Stimulated activated CD4-positive, alpha-beta T cell treated with anti-CD3 and anti-CD28 coated beads, Interleukin-2, amount 100 ng/mL, for 48 hours (primary cell): Measurements from ENCODE around the gene COMMD1.
A peak's percentile ranks its signal among the peaks of the same experiment; 100 is the strongest.
"Not testable (repeated sequence)": the region's sequence is repeated elsewhere in the genome, so short reads cannot be mapped to it uniquely, and the experiment has no call there.

Source experiments
- DNase-seq, 2 donors: peaks; one replicate each; pipeline ENCODE4 v3.0.0-alpha.2; 2020

COMMD1 gene

DNA sequence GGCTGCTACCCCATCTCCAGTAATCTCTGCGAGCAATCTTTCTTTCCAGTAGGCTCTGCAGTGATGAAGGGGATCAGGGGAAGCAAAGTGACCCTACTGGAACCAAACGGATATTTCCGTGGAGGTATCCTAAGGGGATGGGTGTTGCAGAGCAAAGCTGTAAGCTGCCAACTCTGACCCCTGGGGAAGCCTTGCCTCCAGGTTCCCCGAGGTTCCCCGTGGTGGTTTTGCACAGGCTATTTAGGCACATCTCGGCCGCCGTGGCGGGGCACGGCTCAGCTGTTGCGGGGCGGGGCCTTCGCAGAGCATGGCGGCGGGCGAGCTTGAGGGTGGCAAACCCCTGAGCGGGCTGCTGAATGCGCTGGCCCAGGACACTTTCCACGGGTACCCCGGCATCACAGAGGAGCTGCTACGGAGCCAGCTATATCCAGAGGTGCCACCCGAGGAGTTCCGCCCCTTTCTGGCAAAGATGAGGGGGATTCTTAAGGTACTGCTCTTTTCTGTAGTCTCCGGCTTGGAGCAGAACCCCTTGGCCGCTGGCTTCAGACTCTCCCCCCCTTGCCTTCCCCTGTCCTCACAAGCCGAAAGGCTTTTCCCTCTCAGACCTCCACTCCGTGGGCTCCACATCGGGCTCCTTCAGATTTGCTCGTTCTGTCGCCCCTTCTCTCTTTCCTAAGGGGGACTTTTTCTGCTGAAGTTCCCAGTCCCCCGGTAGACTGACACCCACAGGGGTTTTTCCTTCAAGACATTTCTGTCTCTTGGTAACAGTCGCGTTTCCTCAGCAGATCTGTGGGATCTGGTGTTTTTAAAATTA lies at the start of gene COMMD1:
Gene COMMD1, plus strand, starts transcription at position 303 of the 814 bp plus-strand sequence. Its CDS starts 5 bp downstream, at position 308.
- peak; percentile 78 to 83 for DNase-seq

DNA sequence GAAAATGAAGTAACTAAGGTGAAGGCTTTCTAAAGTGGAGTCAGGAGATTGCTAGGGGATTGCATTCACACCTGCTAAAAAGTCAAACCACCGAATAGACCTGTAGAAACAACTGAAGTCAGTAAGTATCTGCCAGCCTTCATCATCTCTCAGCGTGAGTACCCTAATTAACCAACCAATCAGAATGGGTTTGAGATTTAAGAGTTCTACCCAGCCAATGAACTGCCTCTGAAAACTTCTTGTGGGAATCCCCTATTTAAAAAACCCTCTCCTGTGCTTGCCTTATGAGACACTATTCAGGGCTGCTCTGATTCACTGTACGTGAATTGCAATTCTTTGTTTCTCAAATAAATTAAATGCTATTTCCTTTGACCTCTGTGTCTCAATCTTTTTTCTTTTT lies 48.2 kb upstream of the COMMD1 start:
- DNase-seq = no peak

- no peak for DNase-seq
These were observed 43.4 kb upstream of the COMMD1 start for GRCh38 chr2:61862085-61862484.

- not testable (repeated sequence) for DNase-seq
These were observed 38.9 kb upstream of the COMMD1 start for GRCh38 chr2:61866482-61867089.

- DNase-seq = no peak
These were observed 29.1 kb upstream of the COMMD1 start for GRCh38 chr2:61876400-61876799.

GRCh38 chr2:61877571-61878245 lies 27.8 kb upstream of the COMMD1 start:
- DNase-seq = no peak

DNA sequence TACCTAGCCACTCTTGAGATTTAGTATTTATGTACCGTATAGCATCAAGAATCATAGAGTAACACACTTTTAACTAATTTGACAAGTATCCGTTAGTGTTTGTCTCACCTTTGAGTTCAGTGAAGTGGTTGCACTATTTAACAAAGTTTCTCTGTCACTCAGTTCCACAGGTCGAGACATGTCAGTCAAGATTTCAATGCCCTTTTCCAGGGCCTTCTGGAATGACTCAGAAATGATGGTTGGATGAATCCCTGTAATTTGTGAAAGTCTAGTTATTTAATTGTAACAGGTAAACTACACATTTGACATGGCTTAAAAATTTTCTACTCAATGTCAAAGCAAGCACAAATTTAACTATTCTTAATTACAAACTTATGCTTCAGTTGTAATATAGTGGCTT lies 26.7 kb upstream of the COMMD1 start:
- DNase-seq = no peak

DNA sequence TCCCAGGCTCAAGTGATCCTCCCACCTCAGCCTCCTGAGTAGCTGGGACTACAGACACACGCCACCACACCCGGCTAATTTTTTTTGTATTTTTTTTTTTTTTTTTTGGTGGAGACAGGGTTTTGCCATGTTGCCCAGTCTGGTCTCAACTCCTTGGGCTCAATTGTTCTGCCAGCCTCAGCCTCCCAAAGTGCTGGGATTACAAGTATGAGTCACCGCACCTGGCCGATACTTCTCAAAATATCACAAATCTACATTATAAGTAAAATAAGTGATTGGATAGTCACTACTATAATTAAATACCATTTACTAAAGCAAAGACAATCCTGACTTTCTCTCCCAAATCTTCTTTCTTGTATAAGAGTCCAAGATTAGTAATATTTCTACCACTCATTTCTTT lies 26.1 kb upstream of the COMMD1 start:
- not testable (repeated sequence) for DNase-seq

DNA sequence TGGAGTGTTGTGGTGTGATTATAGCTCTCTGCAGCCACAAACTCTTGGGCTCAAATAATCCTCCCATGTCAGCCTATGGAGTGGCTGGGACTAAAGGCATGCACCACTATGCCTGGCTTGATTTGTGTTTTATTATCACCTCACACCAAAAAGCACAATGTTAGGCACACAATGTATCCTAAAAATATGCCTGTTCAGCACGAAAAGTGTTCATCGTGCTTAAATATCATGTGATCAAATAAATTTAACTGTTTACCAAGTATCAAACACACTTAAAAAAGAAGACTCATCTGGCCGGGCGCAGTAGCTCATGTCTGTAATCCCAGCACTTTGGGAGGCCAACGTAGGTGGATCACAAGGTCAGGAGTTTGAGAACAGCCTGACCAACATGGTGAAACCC lies 22.6 kb upstream of the COMMD1 start:
- no peak for DNase-seq

DNA sequence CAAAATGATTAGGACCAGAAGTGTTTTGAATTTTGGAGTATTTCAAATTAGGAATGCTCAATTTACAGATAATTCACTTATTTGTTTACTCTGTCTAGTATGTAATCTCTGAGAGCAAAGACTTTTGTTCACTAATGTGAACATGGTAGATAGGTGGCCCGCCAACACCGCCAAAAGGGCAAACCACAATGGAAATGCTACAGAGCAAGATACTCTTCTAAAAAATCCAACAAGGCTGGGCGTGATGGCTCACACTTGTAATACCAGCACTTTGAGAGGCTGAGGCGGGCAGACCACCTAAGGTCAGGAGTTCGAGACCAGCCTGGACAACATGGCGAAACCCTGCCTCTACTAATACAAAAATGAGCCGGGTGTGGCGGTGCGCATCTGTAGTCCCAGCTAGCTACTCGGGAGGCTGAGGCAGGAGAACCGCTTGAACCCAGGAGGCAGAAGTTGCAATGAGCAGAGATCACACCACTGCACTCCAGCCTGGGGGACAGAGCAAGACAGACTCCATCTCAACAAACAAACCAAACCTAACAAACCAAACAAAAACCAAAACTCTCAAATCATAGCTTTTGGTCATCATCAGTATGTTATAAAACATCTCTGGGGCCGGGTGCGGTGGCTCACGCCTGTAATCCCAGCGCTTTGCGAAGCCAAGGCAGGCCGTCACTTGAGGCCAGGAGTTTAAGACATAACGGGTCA lies 19.4 kb upstream of the COMMD1 start:
- DNase-seq = no peak

DNA sequence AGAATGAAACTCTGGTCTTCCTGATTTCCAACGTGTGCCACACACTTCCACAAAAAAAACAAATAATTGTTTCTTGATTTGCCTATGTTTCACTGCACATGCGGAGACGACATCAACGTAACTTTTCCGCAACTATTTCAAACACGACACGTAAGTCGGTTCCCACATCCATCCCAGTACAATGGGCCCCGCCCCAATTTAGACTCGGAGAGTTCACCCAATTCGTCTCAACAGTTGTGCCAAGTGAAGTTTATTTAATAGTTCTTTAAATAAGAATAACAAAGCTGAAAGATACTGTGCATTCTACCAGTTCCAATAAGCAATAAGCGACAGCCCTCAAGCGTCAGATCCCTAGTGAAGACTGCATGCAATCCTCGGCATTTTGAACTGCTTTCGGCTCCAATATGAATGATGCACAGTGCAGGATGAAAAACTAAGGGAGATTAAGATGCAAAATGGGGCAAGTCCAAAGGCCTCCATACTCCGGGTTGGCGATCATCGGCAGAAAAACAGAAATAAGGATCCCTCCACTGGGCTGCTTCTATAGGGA lies 17.7 kb upstream of the COMMD1 start:
- DNase-seq = peak in 1 of 2 donors; percentile 12

- DNase-seq = peak; percentile 90 to 92
These were observed 17.0 kb upstream of the COMMD1 start, which contains the start of gene CCT4 for GRCh38 chr2:61888267-61889055. CCT4 (minus strand) TSS chr2:61888656; CDS start chr2:61888507, 149 bp downstream.

GRCh38 chr2:61898810-61899209 lies 6.7 kb upstream of the COMMD1 start:
- DNase-seq = no peak

- no peak for DNase-seq
These were observed 5.2 kb upstream of the COMMD1 start for GRCh38 chr2:61900281-61900680.

DNA sequence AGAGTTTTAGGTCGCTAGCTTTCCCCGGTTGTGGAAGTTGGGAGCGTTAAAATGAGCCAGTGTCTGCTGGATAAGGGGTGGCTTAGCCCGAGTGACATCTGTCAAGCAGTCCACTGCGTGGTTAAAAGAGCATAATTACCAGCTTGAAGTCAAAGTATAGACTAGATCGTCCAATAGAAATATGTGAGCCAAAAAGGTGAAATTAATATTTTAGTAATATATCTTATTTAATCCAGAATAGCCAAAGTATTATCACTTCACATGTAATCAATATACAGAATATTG lies 654 bp downstream of the COMMD1 start:
- DNase-seq = no peak

DNA sequence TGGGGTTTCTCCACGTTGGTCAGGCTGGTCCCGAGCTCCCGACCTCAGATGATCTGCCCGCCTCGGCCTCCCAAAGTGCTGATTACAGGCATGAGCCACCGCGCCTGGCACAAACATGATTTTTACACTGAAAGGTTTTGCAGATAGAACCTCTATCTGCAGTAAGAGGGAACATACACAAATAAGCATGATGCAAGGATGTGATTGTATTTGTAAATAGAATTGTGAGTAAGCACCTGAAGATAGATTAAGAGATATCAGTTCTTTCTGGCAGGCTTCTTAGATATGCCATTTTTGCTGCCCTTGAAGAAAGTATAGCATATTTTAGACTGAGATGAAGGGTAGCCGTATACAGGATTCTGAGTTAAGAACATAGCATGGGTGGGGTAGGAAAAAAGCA lies 3.6 kb downstream of the COMMD1 start:
- DNase-seq = no peak

GRCh38 chr2:61910603-61911002 lies 5.1 kb downstream of the COMMD1 start:
- DNase-seq = no peak

DNA sequence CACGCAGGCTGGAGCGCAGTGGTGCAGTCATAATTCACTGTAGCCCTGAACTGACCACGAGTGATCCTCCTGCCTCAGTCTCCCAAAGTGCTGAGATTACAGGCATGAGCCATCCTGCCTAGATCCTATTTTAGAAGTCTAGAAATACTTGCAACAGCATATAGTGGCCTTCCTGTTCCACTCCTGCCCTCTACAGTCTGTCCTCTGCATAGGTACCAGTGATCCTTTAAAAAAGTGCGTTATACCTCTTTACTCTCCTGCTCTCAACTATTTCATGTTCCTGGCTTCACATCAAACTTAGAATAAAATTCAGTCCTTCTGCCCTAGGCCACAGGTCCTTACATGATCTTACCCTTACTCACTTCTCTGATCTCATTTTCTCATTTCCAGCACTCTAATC lies 6.0 kb downstream of the COMMD1 start:
- no peak for DNase-seq

DNA sequence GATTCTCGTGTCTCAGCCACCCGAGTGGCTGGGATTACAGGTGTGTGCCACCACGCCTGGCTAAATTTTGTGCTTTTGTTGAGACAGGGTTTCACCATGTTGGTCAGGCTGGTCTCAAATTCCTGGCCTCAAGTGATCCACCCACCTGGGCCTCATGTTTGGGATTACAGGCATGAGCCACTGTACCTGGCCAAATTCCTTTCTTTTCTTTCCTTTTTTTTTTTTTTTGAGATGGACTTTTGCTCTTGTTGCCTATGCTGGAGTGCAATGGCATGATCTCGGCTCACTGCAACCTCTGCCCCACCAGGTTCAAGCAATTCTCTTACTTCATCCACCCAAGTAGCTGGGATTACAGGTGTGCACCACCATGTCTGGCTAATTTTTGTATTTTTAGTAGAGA lies 9.3 kb downstream of the COMMD1 start:
- DNase-seq = not testable (repeated sequence)

DNA sequence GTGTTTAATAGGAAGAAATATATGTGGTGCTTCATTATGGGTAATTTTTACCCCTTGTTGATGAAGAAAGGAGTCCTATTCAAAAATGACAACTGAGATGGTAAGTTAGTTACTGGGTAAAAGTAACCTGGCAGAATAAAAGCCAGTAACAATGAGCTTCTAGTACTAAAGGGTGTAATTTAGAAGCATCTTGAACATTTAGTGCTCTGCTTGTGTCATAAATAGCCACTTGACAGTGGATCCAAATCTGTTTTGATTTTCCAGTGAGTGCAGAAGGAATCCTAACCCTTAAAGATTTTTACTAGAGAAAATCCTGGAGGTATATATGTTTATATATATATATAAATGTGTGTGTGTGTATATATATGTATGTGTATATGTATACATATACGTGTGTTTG lies 15.1 kb downstream of the COMMD1 start:
- DNase-seq = no peak

- no peak for DNase-seq
These were observed 17.2 kb downstream of the COMMD1 start for GRCh38 chr2:61922714-61923113.
